HG03354 (cell line): ENCODE measurements around the gene UHMK1.

Experiments
- ATAC-seq: cut with Tn5 transposase; IDR thresholded peaks from one replicate; pipeline ENCODE4 v1.9.1; 2021; ENCODE audit warnings: mild to moderate bottlenecking; ENCODE audit not compliant: unreplicated experiment, poor library complexity, severe bottlenecking

Gene UHMK1

DNA sequence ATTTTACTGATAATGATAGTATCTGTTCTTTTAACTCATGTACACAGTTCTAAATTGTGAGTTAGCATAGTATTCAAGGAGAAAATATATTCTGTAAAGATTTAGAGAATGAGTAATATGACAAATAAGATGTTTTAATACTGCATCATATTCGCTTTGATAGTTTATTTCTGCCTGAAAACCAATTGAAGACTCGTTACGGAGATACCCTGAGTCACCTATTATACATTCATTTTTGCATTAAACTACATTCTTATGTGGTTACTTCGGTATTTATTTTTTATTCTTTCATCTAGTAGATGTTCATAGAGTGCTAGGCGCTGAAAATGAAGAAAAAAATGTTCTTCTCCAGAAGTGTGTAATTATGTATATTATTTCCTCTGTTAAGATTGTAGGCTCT lies 5.3 kb downstream of the UHMK1 start:
- ATAC-seq: no peak

DNA sequence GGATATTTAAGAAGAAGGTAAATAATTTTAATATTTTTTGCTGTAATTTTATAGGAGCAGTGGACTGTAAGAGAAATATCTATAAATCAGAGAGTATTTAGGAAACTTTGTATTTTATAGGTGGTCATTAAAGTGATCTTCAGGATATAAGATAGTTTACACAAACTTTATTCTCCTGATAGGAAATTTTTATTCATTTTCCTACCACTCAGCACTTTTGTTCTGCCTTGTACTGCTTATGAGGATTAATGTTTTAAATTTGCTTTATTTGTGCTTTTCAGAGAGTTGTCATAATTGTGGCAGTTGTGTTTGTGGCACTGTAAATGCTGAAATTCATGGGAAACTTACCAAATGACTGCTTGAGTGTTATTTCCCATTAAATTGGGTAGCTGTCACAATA lies 29.7 kb downstream of the UHMK1 start:
- ATAC-seq: no peak

DNA sequence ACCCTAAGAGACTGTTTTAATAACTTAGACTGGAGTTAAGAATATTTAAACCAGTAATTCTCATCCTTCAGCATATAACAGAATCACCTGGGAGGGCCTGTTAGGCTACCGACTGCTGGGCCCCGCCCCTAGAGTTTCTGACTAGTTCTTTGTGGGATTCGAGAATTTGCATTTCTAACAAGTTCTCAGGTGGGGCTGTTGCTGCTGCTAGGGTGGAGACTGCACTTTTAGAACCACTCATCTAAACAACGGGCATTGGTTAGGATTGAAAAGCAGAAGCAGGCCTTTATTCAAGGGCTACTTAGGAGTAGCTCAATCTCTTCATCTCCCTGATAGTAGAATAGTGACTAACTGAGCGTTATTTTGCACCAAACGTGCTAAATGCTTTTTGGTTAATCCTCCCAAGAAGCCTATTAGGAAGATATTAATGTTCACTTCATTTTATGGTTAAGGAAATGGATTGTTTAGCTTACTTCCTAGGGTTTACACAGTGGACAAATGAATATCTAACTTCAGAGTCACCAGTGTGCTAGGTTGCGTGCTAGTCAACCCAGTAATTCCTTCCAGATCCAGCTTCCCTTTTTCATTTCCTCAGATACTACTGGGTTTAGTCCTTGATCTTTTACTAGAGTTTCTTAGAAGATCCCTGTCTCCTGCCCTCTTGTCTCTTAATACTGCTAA lies 32.8 kb downstream of the UHMK1 start:
- ATAC-seq: peak; percentile 98

GRCh38 chr1:162530988-162531319 lies 33.3 kb downstream of the UHMK1 start:
- ATAC-seq: no peak

DNA sequence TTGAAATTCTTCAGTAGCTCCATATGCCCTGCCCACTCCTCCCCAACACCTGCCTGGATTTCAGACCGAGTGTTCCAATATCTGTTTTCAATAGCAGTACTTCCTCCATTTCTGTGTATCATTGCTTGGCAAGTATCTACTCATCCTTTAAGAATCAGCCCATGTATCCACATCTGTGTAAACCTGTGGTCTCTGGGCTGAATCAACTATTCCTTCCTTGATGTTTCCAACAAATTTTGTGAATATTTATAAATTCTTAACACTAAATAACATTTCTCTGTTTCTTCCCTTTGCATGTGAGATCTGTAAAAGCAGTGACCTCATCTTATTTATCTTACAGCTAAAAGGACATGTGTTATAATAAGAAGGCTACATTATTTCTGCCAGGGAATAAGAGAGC lies 37.9 kb downstream of the UHMK1 start:
- no peak for ATAC-seq

DNA sequence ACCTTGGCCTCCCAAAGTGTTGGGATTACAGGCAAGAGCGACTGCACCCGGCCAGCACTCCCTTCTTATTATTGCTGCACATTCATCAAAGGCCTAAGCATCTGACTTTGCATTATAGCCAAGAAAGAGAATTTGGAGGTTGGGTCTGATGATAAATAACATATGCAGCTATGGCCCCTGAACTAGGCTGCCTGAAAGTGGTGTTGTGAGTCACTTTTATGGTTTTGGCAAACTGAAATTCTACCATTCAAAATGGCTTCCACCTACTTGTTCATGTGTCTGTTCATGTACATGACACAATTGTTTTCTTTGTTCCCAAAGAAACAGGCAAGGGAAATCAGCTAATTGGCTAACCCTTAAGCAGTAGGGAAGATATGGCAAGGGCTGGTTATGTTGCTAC lies 38.9 kb downstream of the UHMK1 start:
- no peak for ATAC-seq

DNA sequence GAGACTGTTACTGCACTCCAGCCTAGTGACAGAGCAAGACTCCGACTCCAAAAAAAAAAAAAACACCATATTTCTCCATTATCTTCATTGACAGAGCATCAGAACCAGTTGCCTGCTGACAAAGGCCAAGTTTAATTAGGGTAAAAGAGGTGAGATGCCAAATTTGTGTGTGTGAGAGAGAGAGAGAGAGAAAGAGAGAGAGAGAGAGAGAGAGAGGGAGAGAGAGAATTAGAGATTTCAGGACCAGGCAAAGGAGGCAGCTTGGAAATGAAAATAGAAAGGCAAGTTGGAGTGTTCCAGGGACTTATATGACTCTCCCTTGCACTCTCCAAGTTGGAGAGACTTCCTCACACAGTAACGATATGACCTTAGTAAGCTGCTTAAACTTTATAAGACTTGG lies 39.6 kb downstream of the UHMK1 start:
- no peak for ATAC-seq

- no peak for ATAC-seq
These were observed 41.3 kb downstream of the UHMK1 start for GRCh38 chr1:162538815-162539431.

DNA sequence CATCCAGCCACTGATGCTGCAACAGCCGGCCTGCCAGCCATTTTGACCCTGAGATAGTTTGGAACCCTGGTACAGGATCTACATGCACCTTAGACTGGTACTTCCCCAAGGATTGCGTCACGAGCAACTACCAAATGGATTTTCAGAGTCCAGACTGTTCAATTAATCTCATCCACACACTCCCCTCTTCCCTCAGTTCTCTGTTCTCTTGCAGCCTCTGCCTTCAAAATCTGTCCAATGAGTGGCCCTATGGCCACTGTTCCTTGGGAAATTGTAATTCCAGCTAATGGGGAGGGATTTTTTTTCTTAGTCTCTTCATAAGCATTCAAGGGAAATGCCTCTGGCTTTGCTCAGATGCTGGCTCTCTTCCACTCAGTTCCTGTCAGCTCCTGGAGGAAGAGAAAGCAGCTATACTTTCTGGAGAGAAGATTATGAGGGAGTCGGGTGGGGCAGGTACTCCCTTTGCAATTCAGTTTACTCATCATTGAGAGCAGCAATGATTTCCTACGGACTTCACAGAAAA lies 44.1 kb downstream of the UHMK1 start:
- no peak for ATAC-seq

GRCh38 chr1:162543228-162543627 lies 45.6 kb downstream of the UHMK1 start:
- ATAC-seq: no peak

DNA sequence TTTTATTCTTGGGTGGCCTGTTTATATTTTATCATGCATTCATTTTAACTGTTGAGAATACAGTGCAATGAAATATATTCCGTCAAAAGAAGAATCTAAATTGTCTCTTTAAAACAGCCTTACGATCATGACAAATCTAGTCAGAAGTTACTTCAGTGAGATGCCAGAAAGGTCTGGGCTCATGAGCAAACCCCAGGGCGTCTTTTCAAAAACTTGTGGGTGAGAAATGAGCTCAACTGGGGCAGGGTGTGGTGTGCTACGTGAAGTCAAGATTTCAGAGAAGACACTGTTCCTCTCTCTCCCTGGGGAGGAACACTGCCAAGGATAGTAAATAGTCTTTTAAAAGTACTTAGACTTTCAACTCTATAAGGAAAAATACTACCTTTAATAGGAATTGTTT lies 50.6 kb downstream of the UHMK1 start:
- ATAC-seq: no peak

DNA sequence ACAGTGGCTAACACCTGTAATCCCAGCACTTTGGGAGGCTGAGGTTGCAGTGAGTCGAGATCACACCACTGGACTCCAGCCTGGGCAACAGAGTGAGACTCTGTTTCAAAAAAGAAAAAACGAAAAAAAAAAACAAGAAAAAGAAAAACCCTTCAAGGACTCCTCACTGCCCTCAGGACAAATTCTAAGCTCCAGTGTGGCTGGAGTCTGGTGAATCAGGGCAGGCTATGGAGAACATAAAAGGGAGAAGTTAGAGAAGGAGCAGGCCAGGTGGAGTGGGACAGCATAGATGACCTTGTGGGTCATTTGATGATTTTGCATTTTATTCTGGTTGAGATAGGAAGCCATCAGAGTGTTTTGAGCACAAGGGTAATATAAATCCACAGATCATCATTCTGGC lies 51.4 kb downstream of the UHMK1 start:
- ATAC-seq: no peak

GRCh38 chr1:162550925-162551324 lies 53.3 kb downstream of the UHMK1 start:
- ATAC-seq: no peak

- ATAC-seq: no peak
These were observed 54.5 kb downstream of the UHMK1 start for GRCh38 chr1:162551969-162552683.

DNA sequence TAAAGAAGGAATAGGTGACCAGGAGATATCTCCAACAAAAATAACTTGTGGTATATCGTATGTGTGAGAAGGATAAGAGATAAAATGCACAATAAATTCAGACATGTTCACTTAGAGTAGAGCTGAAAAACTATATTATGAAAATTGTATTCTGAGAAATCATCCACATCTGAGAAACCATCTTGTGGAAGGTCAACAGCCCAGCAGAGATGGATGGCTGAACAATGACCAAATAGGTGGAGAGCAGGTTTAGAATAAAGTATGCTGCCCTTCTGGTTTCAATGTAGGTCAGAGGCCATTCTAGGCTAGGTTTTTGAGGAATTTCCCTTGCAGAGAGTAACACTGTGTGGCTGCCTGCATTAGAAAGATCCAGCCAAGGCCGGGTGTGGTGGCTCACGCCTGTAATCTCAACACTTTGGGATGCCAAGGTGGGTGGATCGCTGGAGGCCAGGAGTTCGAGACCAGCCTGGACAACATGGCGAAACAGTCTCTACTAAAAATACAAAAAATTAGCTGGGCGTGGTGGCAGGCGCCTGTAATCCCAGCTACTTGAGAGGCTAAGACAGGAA lies 55.1 kb downstream of the UHMK1 start:
- ATAC-seq: no peak

DNA sequence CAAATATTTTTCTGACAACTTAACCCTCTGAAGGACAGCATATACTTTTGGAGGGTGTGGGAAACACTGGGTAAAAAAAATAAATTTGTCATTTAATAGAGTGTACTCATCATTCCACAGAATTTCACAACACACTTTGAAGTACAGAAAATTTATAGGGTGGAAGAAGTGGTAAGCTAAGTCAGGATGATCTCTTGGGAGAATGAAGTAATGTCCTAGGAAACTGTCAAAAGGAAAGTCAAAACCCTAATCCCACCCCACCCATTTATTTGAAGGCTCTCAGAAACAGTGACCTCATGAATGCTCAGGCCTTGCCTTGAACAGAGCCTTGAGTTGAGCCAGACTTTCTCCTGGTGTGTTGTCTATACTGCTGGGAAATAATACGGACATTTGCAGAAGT lies 56.6 kb downstream of the UHMK1 start:
- ATAC-seq: no peak

GRCh38 chr1:162557536-162557935 lies 59.9 kb downstream of the UHMK1 start:
- no peak for ATAC-seq

GRCh38 chr1:162560303-162561036 lies 62.9 kb downstream of the UHMK1 start:
- no peak for ATAC-seq

DNA sequence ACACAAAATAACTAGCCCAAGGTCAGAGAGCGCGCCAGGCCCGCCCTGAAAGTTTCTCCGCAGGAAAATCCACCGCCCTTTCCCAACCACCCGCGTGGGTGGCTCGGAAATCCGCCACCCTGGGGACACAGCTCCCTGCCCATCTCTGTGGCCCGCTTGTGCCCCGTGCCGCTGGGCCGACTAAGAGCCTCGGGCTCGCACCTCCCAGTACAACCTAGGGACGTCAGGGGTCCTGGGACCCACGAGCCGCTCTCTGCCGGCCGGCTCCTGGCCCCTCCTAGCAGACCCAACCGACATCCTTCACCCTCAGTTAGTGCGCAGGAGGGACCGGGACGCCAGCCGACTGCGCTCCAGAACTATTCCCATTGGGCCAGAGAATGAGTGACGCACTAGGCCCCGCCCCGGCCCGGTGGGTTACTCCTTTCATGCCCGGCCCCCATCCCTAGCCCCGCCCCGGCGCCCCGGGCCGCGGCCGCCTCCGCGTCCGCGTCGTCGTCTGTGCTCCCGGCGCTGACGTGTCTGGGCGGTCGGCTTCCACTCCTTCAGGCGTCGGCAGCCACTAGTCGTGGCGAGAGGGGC lies 63.5 kb downstream of the UHMK1 start:
- ATAC-seq: peak; percentile 93
